Body of pancreas (tissue), 4 donors: Measurements from ENCODE around the gene SRR.
"Not testable (repeated sequence)": the region's sequence is repeated elsewhere in the genome, so short reads cannot be mapped to it uniquely, and the experiment has no call there.

Experiments used
- CTCF ChIP-seq, 7 experiments: fragments of 450-650 bp in 4 of 7; fragments of 200-600 bp in 3 of 7; sonication (generic) in 3 of 7; IDR thresholded peaks; one replicate each; pipeline ENCODE4 v1.5.1; 2016 to 2019; ENCODE audit warnings: antibody characterized with exemption in 7 of 7
- POLR2A ChIP-seq, 3 donors: fragments of 450-650 bp; IDR thresholded peaks; one replicate each; pipeline ENCODE4 v1.6.1; 2016; ENCODE audit warnings: antibody characterized with exemption in 3 of 3, mild to moderate bottlenecking in 2 of 3

- TF ChIP-seq CTCF, POLR2A (IDR thresholded peaks at IDR 0.05): not testable (repeated sequence)
Observed at GRCh38 chr17:2265166-2265565, 38.6 kb upstream of the SRR start.
